ENCODE measurements around the gene ADCY7. TPM values are rescaled to one million over a fixed set of nuclear protein-coding genes. Genes with fewer than 3 reads are reported as not detected.

The ADCY7 gene
- total and polyA plus RNA-seq, 9 of the 15 experiments (the other 6 are each of a cell fraction or from before 2014, with no cell fraction given), result 2.3 to 108 (median 28.6) TPM

- TF ChIP-seq, protein P1, sequence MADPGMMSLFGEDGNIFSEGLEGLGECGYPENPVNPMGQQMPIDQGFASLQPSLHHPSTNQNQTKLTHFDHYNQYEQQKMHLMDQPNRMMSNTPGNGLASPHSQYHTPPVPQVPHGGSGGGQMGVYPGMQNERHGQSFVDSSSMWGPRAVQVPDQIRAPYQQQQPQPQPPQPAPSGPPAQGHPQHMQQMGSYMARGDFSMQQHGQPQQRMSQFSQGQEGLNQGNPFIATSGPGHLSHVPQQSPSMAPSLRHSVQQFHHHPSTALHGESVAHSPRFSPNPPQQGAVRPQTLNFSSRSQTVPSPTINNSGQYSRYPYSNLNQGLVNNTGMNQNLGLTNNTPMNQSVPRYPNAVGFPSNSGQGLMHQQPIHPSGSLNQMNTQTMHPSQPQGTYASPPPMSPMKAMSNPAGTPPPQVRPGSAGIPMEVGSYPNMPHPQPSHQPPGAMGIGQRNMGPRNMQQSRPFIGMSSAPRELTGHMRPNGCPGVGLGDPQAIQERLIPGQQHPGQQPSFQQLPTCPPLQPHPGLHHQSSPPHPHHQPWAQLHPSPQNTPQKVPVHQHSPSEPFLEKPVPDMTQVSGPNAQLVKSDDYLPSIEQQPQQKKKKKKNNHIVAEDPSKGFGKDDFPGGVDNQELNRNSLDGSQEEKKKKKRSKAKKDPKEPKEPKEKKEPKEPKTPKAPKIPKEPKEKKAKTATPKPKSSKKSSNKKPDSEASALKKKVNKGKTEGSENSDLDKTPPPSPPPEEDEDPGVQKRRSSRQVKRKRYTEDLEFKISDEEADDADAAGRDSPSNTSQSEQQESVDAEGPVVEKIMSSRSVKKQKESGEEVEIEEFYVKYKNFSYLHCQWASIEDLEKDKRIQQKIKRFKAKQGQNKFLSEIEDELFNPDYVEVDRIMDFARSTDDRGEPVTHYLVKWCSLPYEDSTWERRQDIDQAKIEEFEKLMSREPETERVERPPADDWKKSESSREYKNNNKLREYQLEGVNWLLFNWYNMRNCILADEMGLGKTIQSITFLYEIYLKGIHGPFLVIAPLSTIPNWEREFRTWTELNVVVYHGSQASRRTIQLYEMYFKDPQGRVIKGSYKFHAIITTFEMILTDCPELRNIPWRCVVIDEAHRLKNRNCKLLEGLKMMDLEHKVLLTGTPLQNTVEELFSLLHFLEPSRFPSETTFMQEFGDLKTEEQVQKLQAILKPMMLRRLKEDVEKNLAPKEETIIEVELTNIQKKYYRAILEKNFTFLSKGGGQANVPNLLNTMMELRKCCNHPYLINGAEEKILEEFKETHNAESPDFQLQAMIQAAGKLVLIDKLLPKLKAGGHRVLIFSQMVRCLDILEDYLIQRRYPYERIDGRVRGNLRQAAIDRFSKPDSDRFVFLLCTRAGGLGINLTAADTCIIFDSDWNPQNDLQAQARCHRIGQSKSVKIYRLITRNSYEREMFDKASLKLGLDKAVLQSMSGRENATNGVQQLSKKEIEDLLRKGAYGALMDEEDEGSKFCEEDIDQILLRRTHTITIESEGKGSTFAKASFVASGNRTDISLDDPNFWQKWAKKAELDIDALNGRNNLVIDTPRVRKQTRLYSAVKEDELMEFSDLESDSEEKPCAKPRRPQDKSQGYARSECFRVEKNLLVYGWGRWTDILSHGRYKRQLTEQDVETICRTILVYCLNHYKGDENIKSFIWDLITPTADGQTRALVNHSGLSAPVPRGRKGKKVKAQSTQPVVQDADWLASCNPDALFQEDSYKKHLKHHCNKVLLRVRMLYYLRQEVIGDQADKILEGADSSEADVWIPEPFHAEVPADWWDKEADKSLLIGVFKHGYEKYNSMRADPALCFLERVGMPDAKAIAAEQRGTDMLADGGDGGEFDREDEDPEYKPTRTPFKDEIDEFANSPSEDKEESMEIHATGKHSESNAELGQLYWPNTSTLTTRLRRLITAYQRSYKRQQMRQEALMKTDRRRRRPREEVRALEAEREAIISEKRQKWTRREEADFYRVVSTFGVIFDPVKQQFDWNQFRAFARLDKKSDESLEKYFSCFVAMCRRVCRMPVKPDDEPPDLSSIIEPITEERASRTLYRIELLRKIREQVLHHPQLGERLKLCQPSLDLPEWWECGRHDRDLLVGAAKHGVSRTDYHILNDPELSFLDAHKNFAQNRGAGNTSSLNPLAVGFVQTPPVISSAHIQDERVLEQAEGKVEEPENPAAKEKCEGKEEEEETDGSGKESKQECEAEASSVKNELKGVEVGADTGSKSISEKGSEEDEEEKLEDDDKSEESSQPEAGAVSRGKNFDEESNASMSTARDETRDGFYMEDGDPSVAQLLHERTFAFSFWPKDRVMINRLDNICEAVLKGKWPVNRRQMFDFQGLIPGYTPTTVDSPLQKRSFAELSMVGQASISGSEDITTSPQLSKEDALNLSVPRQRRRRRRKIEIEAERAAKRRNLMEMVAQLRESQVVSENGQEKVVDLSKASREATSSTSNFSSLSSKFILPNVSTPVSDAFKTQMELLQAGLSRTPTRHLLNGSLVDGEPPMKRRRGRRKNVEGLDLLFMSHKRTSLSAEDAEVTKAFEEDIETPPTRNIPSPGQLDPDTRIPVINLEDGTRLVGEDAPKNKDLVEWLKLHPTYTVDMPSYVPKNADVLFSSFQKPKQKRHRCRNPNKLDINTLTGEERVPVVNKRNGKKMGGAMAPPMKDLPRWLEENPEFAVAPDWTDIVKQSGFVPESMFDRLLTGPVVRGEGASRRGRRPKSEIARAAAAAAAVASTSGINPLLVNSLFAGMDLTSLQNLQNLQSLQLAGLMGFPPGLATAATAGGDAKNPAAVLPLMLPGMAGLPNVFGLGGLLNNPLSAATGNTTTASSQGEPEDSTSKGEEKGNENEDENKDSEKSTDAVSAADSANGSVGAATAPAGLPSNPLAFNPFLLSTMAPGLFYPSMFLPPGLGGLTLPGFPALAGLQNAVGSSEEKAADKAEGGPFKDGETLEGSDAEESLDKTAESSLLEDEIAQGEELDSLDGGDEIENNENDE (IDR thresholded peaks at IDR 0.05; ENCODE audit: low read depth, low read length), result no peak
- TF ChIP-seq, protein P2, sequence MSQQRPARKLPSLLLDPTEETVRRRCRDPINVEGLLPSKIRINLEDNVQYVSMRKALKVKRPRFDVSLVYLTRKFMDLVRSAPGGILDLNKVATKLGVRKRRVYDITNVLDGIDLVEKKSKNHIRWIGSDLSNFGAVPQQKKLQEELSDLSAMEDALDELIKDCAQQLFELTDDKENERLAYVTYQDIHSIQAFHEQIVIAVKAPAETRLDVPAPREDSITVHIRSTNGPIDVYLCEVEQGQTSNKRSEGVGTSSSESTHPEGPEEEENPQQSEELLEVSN (IDR thresholded peaks at IDR 0.05; ENCODE audit: borderline replicate concordance in 1 of 2, extremely low read depth in 1 of 2, insufficient read depth in 1 of 2, insufficient read length in 1 of 2, low read depth in 1 of 2, low read length in 1 of 2, poor library complexity in 1 of 2, severe bottlenecking in 1 of 2), result no peak
- no peak for TF ChIP-seq PHB (CRISPR knock-in tag; IDR thresholded peaks at IDR 0.05)
- no peak for TF ChIP-seq SRSF7 (optimal IDR thresholded peaks at IDR 0.05; ENCODE audit: low read depth, low read length)
- TF ChIP-seq KLF6 (CRISPR knock-in tag; IDR thresholded peaks at IDR 0.05; ENCODE audit: borderline replicate concordance), result no peak
- TF ChIP-seq ZNF561 (CRISPR knock-in tag; conservative IDR thresholded peaks at IDR 0.05), result no peak
- no peak for TF ChIP-seq SAP30 (IDR thresholded peaks at IDR 0.05; ENCODE audit: borderline replicate concordance, insufficient read depth, low read depth, low read length, poor library complexity, severe bottlenecking)
- TF ChIP-seq KAT7 (CRISPR knock-in tag; IDR thresholded peaks at IDR 0.05; ENCODE audit: borderline replicate concordance), result no peak
- TF ChIP-seq ZNF277 (CRISPR knock-in tag; IDR thresholded peaks at IDR 0.05; ENCODE audit: borderline replicate concordance), result no peak
- no peak for TF ChIP-seq OTX1 (CRISPR knock-in tag; IDR thresholded peaks at IDR 0.05)
- no peak for TF ChIP-seq ZSCAN29 (IDR thresholded peaks at IDR 0.05)
- TF ChIP-seq ZNF239 (CRISPR knock-in tag; IDR thresholded peaks at IDR 0.05), result 0 out of 2 replicates have a peak, but pooled peaks have one; percentile 16
Observed at GRCh38 chr16:50263940-50264929, 2.1 kb upstream of the ADCY7 start (continued).
